Measurements from ENCODE around the gene ARFRP1. TPM values are rescaled to one million over a fixed set of nuclear protein-coding genes. Genes with fewer than 3 reads are reported as not detected.

ARFRP1 gene
- total and polyA plus RNA-seq, 2 of the 13 experiments (the other 11 are each of a cell fraction or from before 2014, with no cell fraction given): 32.0 to 51.1 TPM

DNA sequence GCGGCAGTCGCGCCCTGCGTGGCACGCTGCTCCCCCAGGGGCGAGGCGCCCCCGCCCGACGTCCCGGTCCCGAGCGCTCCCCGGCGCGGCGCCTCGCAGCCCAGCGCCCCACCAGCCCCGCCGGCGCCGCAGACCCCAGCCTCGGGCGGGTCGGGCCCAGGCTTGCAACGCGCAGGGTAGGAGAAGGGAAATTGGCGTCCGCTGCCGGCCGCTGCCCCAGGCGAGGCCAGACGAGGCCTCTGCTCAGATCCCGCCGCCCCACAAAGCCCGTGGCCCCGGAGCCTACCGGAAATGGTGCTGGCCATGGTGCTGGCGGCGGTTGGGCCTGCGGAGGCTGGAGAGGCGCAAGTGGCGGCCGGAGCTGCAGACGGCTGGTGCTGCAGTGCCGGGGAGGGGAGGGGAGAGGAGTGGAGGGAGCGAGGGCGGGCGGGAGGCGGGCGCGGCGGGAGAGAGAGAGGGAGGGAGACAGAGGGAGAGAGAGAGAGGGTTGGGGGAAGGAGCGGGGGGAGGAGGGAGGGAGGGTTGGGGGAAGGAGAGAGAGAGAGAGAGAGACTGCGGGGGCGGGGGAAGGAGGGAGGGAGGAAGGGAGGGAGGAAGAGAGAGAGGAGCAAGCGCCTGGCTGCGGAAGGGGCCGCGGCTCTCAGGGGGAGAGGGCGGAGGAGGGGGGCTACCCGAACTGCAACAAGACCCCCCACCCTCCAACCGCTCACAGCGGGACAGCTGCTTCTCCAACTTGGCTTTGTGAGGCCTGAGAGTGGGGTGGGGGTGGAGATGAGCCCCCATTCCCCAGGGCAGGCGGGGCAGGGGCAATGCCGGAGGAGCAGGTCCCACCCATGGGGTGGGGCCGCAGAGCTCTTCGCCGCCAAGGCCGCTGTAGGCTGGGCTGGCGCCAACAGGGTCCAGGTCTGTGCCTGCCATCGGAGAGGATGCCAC lies 54.5 kb downstream of the ARFRP1 start, which contains the start of gene STMN3 (continued):
- TF ChIP-seq, protein P1, sequence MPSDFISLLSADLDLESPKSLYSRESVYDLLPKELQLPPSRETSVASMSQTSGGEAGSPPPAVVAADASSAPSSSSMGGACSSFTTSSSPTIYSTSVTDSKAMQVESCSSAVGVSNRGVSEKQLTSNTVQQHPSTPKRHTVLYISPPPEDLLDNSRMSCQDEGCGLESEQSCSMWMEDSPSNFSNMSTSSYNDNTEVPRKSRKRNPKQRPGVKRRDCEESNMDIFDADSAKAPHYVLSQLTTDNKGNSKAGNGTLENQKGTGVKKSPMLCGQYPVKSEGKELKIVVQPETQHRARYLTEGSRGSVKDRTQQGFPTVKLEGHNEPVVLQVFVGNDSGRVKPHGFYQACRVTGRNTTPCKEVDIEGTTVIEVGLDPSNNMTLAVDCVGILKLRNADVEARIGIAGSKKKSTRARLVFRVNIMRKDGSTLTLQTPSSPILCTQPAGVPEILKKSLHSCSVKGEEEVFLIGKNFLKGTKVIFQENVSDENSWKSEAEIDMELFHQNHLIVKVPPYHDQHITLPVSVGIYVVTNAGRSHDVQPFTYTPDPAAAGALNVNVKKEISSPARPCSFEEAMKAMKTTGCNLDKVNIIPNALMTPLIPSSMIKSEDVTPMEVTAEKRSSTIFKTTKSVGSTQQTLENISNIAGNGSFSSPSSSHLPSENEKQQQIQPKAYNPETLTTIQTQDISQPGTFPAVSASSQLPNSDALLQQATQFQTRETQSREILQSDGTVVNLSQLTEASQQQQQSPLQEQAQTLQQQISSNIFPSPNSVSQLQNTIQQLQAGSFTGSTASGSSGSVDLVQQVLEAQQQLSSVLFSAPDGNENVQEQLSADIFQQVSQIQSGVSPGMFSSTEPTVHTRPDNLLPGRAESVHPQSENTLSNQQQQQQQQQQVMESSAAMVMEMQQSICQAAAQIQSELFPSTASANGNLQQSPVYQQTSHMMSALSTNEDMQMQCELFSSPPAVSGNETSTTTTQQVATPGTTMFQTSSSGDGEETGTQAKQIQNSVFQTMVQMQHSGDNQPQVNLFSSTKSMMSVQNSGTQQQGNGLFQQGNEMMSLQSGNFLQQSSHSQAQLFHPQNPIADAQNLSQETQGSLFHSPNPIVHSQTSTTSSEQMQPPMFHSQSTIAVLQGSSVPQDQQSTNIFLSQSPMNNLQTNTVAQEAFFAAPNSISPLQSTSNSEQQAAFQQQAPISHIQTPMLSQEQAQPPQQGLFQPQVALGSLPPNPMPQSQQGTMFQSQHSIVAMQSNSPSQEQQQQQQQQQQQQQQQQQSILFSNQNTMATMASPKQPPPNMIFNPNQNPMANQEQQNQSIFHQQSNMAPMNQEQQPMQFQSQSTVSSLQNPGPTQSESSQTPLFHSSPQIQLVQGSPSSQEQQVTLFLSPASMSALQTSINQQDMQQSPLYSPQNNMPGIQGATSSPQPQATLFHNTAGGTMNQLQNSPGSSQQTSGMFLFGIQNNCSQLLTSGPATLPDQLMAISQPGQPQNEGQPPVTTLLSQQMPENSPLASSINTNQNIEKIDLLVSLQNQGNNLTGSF (CRISPR knock-in tag; IDR thresholded peaks at IDR 0.05): peak; percentile 94
- TF ChIP-seq, protein P2, sequence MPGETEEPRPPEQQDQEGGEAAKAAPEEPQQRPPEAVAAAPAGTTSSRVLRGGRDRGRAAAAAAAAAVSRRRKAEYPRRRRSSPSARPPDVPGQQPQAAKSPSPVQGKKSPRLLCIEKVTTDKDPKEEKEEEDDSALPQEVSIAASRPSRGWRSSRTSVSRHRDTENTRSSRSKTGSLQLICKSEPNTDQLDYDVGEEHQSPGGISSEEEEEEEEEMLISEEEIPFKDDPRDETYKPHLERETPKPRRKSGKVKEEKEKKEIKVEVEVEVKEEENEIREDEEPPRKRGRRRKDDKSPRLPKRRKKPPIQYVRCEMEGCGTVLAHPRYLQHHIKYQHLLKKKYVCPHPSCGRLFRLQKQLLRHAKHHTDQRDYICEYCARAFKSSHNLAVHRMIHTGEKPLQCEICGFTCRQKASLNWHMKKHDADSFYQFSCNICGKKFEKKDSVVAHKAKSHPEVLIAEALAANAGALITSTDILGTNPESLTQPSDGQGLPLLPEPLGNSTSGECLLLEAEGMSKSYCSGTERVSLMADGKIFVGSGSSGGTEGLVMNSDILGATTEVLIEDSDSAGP (CRISPR knock-in tag; IDR thresholded peaks at IDR 0.05; ENCODE audit: borderline replicate concordance): peak; percentile 82
- TF ChIP-seq ZNF382 (CRISPR knock-in tag; IDR thresholded peaks at IDR 0.05; ENCODE audit: borderline replicate concordance) (no peak), ZNF550 (CRISPR knock-in tag; IDR thresholded peaks at IDR 0.05; ENCODE audit: borderline replicate concordance) (0 out of 2 replicates have a peak, but pooled peaks have one; percentile 56), ATF1 (CRISPR knock-in tag; IDR thresholded peaks at IDR 0.05) (no peak), NFATC3 (CRISPR knock-in tag; IDR thresholded peaks at IDR 0.05) (peak; percentile 87; the same call in 1 of the 2 replicates), ZNF143 (CRISPR knock-in tag; IDR thresholded peaks at IDR 0.05) (peak; percentile 73), ZC3H4 (CRISPR knock-in tag; IDR thresholded peaks at IDR 0.05; ENCODE audit: borderline replicate concordance) (peak; percentile 88; the same call in 1 of the 2 replicates), RFXAP (CRISPR knock-in tag; IDR thresholded peaks at IDR 0.05; ENCODE audit: borderline replicate concordance) (peak; percentile 88; the same call in 1 of the 2 replicates), EZH2 (conservative IDR thresholded peaks at IDR 0.05; ENCODE audit: low read depth, low read length) (no peak), ZBTB1 (CRISPR knock-in tag; IDR thresholded peaks at IDR 0.05; ENCODE audit: borderline replicate concordance) (peak; percentile 95; the same call in 1 of the 2 replicates)
- TF ChIP-seq, protein P3, sequence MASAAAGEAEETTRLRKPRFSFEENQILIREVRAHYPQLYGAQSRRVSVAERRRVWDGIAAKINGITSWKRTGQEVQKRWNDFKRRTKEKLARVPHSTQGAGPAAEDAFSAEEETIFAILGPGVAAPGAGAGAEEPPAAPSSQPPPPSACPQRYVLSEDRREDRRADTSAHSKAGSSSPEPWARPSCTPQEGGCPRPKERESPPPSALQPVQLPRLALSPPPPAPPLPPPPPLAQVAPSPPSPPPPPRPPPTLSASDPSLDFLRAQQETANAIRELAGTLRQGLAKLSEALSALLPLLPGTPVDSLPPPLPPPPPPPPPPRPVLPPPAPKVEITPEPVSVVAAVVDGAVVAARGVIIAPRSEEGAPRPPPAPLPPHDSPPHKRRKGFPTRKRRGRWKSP (CRISPR knock-in tag; IDR thresholded peaks at IDR 0.05): peak; percentile 94; the same call in 1 of the 2 replicates
- TF ChIP-seq, protein P4, sequence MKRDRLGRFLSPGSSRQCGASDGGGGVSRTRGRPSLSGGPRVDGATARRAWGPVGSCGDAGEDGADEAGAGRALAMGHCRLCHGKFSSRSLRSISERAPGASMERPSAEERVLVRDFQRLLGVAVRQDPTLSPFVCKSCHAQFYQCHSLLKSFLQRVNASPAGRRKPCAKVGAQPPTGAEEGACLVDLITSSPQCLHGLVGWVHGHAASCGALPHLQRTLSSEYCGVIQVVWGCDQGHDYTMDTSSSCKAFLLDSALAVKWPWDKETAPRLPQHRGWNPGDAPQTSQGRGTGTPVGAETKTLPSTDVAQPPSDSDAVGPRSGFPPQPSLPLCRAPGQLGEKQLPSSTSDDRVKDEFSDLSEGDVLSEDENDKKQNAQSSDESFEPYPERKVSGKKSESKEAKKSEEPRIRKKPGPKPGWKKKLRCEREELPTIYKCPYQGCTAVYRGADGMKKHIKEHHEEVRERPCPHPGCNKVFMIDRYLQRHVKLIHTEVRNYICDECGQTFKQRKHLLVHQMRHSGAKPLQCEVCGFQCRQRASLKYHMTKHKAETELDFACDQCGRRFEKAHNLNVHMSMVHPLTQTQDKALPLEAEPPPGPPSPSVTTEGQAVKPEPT (CRISPR knock-in tag; IDR thresholded peaks at IDR 0.05; ENCODE audit: low read depth): peak; percentile 96
- TF ChIP-seq, protein P5, sequence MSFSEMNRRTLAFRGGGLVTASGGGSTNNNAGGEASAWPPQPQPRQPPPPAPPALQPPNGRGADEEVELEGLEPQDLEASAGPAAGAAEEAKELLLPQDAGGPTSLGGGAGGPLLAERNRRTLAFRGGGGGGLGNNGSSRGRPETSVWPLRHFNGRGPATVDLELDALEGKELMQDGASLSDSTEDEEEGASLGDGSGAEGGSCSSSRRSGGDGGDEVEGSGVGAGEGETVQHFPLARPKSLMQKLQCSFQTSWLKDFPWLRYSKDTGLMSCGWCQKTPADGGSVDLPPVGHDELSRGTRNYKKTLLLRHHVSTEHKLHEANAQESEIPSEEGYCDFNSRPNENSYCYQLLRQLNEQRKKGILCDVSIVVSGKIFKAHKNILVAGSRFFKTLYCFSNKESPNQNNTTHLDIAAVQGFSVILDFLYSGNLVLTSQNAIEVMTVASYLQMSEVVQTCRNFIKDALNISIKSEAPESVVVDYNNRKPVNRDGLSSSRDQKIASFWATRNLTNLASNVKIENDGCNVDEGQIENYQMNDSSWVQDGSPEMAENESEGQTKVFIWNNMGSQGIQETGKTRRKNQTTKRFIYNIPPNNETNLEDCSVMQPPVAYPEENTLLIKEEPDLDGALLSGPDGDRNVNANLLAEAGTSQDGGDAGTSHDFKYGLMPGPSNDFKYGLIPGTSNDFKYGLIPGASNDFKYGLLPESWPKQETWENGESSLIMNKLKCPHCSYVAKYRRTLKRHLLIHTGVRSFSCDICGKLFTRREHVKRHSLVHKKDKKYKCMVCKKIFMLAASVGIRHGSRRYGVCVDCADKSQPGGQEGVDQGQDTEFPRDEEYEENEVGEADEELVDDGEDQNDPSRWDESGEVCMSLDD (CRISPR knock-in tag; IDR thresholded peaks at IDR 0.05; ENCODE audit: borderline replicate concordance): peak; percentile 91
